ENCODE results near the gene ATP6AP2. TPM values are rescaled to one million over a fixed set of nuclear protein-coding genes. Genes with fewer than 3 reads are reported as not detected.

Gene ATP6AP2
- total and polyA plus RNA-seq, 9 of the 15 experiments (the other 6 are each of a cell fraction or from before 2014, with no cell fraction given), result 23.3 to 131 (median 41.9) TPM

DNA sequence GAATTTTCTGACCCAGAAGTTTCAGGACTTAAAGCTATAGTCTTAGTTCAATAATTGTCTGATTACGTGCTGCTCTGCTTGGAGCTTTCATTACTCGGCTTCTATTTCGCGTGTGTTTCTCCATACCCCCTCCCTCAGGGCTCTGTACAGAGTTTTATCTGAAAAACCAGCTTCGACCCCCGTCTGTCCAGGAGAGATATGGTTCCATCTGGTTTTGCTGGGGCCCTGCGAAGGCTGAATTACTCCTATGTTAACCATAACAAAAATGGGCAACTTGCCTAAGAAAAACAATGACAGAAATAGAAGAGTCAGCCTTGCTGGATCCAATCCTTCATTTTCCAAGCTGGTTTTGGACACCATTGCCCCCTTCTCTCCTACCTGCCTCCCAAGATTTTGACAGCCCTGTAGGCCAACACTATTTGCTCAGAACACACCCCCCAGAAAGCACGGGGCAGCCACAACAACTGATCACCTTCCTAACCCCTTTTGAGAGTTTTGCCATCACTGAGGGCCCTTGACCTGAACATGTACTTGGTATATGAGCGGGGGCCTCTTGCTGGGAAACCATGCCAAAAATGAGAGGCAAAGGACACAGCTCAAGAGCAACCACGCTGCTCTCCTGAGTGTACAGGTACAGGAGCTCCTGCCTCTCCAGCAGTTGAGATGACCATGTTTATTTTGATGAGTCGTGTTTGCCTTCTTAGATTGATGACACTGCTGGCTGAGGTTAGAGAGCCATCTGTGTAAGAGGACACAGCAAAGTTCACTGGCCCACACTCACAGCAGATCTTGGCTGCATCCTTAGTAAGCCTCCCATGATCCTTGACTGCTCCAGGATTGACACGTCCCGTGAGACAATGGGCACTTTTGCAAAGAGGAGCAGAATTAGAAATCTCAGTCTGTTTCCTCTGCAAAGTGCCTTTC, 36.2 kb upstream of the ATP6AP2 start (continued):
- TF ChIP-seq, protein P1, sequence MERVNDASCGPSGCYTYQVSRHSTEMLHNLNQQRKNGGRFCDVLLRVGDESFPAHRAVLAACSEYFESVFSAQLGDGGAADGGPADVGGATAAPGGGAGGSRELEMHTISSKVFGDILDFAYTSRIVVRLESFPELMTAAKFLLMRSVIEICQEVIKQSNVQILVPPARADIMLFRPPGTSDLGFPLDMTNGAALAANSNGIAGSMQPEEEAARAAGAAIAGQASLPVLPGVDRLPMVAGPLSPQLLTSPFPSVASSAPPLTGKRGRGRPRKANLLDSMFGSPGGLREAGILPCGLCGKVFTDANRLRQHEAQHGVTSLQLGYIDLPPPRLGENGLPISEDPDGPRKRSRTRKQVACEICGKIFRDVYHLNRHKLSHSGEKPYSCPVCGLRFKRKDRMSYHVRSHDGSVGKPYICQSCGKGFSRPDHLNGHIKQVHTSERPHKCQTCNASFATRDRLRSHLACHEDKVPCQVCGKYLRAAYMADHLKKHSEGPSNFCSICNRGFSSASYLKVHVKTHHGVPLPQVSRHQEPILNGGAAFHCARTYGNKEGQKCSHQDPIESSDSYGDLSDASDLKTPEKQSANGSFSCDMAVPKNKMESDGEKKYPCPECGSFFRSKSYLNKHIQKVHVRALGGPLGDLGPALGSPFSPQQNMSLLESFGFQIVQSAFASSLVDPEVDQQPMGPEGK (CRISPR knock-in tag; IDR thresholded peaks at IDR 0.05; ENCODE audit: borderline replicate concordance), result no peak
- no peak for TF ChIP-seq IRF2 (CRISPR knock-in tag; IDR thresholded peaks at IDR 0.05)
- no peak for TF ChIP-seq CBX1 (IDR thresholded peaks at IDR 0.05; ENCODE audit: low read depth)
- TF ChIP-seq, protein P2, sequence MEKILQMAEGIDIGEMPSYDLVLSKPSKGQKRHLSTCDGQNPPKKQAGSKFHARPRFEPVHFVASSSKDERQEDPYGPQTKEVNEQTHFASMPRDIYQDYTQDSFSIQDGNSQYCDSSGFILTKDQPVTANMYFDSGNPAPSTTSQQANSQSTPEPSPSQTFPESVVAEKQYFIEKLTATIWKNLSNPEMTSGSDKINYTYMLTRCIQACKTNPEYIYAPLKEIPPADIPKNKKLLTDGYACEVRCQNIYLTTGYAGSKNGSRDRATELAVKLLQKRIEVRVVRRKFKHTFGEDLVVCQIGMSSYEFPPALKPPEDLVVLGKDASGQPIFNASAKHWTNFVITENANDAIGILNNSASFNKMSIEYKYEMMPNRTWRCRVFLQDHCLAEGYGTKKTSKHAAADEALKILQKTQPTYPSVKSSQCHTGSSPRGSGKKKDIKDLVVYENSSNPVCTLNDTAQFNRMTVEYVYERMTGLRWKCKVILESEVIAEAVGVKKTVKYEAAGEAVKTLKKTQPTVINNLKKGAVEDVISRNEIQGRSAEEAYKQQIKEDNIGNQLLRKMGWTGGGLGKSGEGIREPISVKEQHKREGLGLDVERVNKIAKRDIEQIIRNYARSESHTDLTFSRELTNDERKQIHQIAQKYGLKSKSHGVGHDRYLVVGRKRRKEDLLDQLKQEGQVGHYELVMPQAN (IDR thresholded peaks at IDR 0.05; ENCODE audit: borderline replicate concordance), result no peak
- TF ChIP-seq ZNF780A (CRISPR knock-in tag; IDR thresholded peaks at IDR 0.05), result no peak
- peak; percentile 79 for TF ChIP-seq GATA2 (CRISPR knock-in tag; IDR thresholded peaks at IDR 0.05)
- TF ChIP-seq, protein P3, sequence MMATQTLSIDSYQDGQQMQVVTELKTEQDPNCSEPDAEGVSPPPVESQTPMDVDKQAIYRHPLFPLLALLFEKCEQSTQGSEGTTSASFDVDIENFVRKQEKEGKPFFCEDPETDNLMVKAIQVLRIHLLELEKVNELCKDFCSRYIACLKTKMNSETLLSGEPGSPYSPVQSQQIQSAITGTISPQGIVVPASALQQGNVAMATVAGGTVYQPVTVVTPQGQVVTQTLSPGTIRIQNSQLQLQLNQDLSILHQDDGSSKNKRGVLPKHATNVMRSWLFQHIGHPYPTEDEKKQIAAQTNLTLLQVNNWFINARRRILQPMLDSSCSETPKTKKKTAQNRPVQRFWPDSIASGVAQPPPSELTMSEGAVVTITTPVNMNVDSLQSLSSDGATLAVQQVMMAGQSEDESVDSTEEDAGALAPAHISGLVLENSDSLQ (IDR thresholded peaks at IDR 0.05), result 0 out of 2 replicates have a peak, but pooled peaks have one; percentile 6
- no peak for TF ChIP-seq PYGO2 (tag; IDR thresholded peaks at IDR 0.05)
- TF ChIP-seq, protein P4, sequence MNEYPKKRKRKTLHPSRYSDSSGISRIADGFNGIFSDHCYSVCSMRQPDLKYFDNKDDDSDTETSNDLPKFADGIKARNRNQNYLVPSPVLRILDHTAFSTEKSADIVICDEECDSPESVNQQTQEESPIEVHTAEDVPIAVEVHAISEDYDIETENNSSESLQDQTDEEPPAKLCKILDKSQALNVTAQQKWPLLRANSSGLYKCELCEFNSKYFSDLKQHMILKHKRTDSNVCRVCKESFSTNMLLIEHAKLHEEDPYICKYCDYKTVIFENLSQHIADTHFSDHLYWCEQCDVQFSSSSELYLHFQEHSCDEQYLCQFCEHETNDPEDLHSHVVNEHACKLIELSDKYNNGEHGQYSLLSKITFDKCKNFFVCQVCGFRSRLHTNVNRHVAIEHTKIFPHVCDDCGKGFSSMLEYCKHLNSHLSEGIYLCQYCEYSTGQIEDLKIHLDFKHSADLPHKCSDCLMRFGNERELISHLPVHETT (CRISPR knock-in tag; conservative IDR thresholded peaks at IDR 0.05 in 1 of 2, IDR thresholded peaks at IDR 0.05 in 1 of 2), result no peak
- TF ChIP-seq CBX8 (IDR thresholded peaks at IDR 0.05; ENCODE audit: borderline replicate concordance, extremely low read depth, low read depth, low read length, poor library complexity, severe bottlenecking), result no peak
- TF ChIP-seq MAFK (IDR thresholded peaks at IDR 0.05; ENCODE audit: low read length), result no peak
- TF ChIP-seq ZNF121 (CRISPR knock-in tag; conservative IDR thresholded peaks at IDR 0.05), result no peak
- no peak for TF ChIP-seq CBFB (CRISPR knock-in tag; IDR thresholded peaks at IDR 0.05)
- no peak for TF ChIP-seq SRF (CRISPR knock-in tag; IDR thresholded peaks at IDR 0.05)
- peak; percentile 78 for TF ChIP-seq SMARCC2 (IDR thresholded peaks at IDR 0.05; ENCODE audit: low read depth)
- TF ChIP-seq, protein P5, sequence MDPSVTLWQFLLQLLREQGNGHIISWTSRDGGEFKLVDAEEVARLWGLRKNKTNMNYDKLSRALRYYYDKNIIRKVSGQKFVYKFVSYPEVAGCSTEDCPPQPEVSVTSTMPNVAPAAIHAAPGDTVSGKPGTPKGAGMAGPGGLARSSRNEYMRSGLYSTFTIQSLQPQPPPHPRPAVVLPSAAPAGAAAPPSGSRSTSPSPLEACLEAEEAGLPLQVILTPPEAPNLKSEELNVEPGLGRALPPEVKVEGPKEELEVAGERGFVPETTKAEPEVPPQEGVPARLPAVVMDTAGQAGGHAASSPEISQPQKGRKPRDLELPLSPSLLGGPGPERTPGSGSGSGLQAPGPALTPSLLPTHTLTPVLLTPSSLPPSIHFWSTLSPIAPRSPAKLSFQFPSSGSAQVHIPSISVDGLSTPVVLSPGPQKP (CRISPR knock-in tag; IDR thresholded peaks at IDR 0.05), result no peak
